ENCODE results near the gene DYNLT2. TPM values are rescaled to one million over a fixed set of nuclear protein-coding genes. Genes with fewer than 3 reads are reported as not detected.

Gene DYNLT2
- total and polyA plus RNA-seq, 2 of the 13 experiments (the other 11 are each of a cell fraction or from before 2014, with no cell fraction given): 2.1 to 4.3 TPM

GRCh38 chr6:169800668-169801395 is 49.5 kb upstream of the DYNLT2 start (continued):
- TF ChIP-seq ETV5 (CRISPR knock-in tag; IDR thresholded peaks at IDR 0.05; ENCODE audit: borderline replicate concordance) (peak; percentile 70; the same call in 1 of the 2 replicates), JUN (CRISPR knock-in tag; IDR thresholded peaks at IDR 0.05) (peak; percentile 65; the same call in 1 of the 2 replicates), AKAP8 (CRISPR knock-in tag; IDR thresholded peaks at IDR 0.05) (no peak; the same call in 1 of the 2 replicates), EP300 (IDR thresholded peaks at IDR 0.05; ENCODE audit: low read depth in 2 of 2, low read length in 2 of 2) (peak; percentile 72 to 91), EP300 (CRISPR knock-in tag; IDR thresholded peaks at IDR 0.05; ENCODE audit: borderline replicate concordance) (peak; percentile 70; the same call in 1 of the 2 replicates), ZNF276 (CRISPR knock-in tag; IDR thresholded peaks at IDR 0.05; ENCODE audit: low read depth) (peak; percentile 61; the same call in 1 of the 2 replicates), SMAD1 (CRISPR knock-in tag; IDR thresholded peaks at IDR 0.05; ENCODE audit: borderline replicate concordance, low read depth) (no peak), XBP1 (CRISPR knock-in tag; IDR thresholded peaks at IDR 0.05) (no peak), CENPX (CRISPR knock-in tag; IDR thresholded peaks at IDR 0.05) (no peak), ZBTB7B (CRISPR knock-in tag; IDR thresholded peaks at IDR 0.05) (peak; percentile 44), BCL3 (CRISPR knock-in tag; IDR thresholded peaks at IDR 0.05) (0 out of 2 replicates have a peak, but pooled peaks have one; percentile 42), ZNF235 (CRISPR knock-in tag; IDR thresholded peaks at IDR 0.05; ENCODE audit: borderline replicate concordance) (no peak), ZKSCAN5 (CRISPR knock-in tag; IDR thresholded peaks at IDR 0.05) (no peak), ZNF550 (CRISPR knock-in tag; IDR thresholded peaks at IDR 0.05; ENCODE audit: borderline replicate concordance) (peak; percentile 56), NFIB (CRISPR knock-in tag; IDR thresholded peaks at IDR 0.05; ENCODE audit: borderline replicate concordance) (no peak), ZFP82 (CRISPR knock-in tag; IDR thresholded peaks at IDR 0.05; ENCODE audit: borderline replicate concordance) (no peak), SPEN (CRISPR knock-in tag; IDR thresholded peaks at IDR 0.05; ENCODE audit: low read depth) (peak; percentile 46), ZSCAN9 (CRISPR knock-in tag; IDR thresholded peaks at IDR 0.05; ENCODE audit: borderline replicate concordance) (no peak), LCORL (IDR thresholded peaks at IDR 0.05) (peak; percentile 72; the same call in 1 of the 2 replicates), LCORL (CRISPR knock-in tag; IDR thresholded peaks at IDR 0.05) (peak; percentile 33)
- TF ChIP-seq, protein P1, sequence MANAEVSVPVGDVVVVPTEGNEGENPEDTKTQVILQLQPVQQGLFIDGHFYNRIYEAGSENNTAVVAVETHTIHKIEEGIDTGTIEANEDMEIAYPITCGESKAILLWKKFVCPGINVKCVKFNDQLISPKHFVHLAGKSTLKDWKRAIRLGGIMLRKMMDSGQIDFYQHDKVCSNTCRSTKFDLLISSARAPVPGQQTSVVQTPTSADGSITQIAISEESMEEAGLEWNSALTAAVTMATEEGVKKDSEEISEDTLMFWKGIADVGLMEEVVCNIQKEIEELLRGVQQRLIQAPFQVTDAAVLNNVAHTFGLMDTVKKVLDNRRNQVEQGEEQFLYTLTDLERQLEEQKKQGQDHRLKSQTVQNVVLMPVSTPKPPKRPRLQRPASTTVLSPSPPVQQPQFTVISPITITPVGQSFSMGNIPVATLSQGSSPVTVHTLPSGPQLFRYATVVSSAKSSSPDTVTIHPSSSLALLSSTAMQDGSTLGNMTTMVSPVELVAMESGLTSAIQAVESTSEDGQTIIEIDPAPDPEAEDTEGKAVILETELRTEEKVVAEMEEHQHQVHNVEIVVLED (CRISPR knock-in tag; IDR thresholded peaks at IDR 0.05; ENCODE audit: borderline replicate concordance): peak; percentile 55; the same call in 1 of the 2 replicates
- TF ChIP-seq, protein P2, sequence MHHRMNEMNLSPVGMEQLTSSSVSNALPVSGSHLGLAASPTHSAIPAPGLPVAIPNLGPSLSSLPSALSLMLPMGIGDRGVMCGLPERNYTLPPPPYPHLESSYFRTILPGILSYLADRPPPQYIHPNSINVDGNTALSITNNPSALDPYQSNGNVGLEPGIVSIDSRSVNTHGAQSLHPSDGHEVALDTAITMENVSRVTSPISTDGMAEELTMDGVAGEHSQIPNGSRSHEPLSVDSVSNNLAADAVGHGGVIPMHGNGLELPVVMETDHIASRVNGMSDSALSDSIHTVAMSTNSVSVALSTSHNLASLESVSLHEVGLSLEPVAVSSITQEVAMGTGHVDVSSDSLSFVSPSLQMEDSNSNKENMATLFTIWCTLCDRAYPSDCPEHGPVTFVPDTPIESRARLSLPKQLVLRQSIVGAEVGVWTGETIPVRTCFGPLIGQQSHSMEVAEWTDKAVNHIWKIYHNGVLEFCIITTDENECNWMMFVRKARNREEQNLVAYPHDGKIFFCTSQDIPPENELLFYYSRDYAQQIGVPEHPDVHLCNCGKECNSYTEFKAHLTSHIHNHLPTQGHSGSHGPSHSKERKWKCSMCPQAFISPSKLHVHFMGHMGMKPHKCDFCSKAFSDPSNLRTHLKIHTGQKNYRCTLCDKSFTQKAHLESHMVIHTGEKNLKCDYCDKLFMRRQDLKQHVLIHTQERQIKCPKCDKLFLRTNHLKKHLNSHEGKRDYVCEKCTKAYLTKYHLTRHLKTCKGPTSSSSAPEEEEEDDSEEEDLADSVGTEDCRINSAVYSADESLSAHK (CRISPR knock-in tag; IDR thresholded peaks at IDR 0.05; ENCODE audit: borderline replicate concordance): no peak

Measured in HepG2 (cell line).